Activated T-cell treated with anti-CD3 and anti-CD28 coated beads for 24 hours (primary cell): ENCODE measurements around the gene TRIM7.
A peak's percentile ranks its signal among the peaks of the same experiment; 100 is the strongest.

Experiments
- DNase-seq: peaks from one replicate; pipeline ENCODE4 v3.0.0-alpha.2; 2020; ENCODE audit warnings: low read depth

TRIM7 gene

DNA sequence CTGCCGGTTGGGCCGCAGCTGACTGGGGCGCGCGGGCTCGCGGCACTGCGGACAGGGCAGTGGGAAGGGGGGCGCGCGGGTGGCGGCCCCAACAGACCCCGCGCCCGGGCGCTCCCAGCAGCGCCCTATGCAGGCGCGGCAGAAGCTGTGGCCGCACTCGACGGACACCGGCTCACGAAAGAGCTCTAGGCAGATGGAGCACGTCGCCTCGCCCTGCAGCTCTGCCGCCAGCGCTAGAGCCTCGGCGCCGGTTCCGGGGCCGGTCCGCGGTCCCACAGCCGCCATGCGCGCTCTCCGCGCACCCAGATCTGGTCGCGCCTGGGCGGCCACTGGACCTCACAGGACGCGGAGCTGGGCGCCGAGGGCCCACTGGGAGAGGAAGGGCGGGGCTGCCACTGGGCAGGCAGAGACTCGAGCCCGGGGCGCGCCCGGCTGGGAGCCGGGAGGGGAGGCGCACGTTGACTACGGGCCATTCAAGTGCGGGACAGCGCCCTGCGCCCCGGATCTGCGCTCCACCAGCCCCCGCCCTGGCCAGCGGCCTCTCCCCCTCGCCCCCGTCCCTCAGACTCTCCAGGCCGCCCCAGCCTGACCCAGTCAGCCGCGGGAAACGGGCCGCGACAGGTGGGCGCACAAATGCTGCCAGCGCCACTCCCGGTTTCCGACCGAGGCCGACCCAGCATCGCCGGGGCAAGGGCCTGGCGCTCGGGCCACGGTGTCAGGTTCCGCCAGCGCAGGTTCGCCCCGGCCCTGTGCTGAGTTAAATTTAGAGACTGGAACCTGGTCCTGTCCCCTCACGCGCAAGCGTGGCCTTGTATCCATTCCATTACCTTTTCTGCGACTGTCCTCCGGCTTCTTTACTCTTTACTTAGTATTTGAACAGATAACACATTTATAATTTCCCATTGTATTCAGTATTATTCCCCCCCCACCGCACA is at the start of gene TRIM7:
Gene TRIM7 (minus strand): TSS at position 371 of the 935 bp plus-strand sequence. CDS start 86 bp downstream, at position 285.
- DNase-seq, result no peak

DNA sequence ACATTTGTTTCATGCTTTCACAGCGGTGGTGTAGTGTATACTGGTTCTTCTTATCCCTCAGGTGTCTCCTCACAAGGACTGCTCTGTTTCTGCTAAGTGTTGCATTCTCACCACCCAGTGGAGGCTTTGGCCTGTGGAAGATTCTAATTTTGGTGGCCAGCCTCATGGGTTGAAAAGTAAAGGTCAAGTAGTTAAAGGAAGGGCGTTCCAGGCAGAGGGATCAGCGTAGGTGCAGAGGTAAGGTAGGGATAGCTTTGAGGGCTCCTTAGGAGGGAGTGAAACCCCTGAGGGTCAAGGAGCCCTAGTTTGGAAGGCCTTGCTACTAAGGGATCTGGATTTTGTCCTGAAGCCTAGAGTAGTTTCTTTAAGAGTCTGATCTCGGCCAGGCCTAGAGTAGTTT is 43.3 kb upstream of the TRIM7 start:
- no peak for DNase-seq

DNA sequence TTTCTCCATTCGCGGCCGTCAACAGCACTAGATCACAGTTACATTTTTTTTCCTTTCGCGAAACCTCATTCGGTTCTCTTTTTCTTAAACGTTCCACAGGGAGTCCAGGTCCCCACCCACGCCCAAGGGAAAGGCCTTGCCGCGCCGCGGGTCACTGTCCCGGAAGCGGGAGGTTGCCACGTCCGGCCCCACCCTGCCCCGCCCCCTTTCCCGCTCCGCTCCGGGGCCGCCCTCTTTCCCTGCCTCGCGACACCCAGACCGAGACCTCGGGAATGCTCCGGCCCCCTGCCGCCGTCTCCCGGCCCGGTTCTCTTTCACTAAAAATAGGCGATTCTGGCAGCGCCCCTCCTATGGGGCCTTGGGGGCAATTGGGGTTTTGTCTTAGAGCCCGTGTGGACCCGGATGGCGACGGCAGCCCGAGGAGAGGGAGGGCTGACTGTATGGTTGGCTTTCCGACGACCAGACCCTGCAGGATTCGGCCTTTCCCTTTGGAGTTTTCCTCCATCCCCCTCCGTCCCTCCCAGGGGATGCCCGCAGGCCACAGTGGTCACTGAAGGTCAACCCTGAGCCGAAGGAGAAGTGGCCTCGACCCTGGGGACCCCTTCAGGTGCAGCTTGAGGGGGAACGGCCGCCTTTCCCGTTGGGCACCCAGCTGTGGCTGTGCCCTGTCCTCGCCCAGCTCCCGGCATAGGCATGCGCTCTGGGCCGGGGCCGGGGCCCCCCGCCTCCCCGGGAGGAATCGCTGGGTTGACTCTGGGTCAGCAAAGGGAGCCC is 41.5 kb upstream of the TRIM7 start:
- DNase-seq, result peak; percentile 76

DNA sequence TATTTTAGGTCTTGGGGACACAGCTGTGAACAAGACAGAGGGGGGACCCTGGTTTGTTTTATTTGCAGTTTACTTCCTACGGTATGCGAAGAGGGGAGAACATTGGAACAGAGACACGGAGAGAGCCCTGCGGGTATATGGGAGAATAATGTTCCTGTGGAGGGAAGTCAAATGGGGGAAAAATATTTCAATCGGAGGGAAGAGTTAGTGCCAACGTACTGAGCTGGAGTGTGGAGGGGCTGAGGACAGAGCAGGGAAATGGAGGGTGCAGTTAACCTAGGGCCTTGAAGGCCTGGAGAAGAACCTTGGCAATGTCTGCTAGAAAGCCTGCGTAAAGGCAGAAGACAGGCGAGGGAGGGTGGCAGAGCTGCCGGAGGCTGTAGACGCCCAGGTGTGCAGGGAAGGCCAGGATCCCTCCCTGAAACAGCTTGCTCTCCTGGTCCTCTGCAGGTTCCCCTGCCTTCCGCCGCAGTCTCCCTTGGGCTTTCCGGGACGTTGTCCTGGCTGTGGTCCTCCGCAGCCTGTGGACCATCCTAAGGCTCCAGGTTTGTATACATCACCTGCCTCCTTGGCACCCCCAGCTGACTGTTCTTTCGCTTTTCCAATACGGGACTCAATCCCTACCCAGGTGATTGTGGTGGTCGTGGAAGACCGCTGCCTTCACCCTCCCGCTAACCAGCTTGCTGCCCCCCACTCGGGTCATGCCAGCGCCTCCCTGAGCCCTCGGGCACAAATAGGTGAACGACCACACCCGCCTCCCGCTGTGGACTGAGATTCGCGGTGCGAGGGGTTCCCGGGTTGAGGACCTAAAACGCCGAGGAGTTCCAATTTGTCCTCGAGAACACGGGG is 40.7 kb upstream of the TRIM7 start:
- no peak for DNase-seq

GRCh38 chr5:181243564-181244343 is 38.8 kb upstream of the TRIM7 start, which contains the start of gene RACK1:
Gene RACK1, minus strand, starts transcription at chr5:181243906. Its CDS starts 106 bp downstream, at chr5:181243800.
- DNase-seq, result peak; percentile 85

GRCh38 chr5:181243018-181243563 is 38.1 kb upstream of the TRIM7 start:
- DNase-seq, result no peak

DNA sequence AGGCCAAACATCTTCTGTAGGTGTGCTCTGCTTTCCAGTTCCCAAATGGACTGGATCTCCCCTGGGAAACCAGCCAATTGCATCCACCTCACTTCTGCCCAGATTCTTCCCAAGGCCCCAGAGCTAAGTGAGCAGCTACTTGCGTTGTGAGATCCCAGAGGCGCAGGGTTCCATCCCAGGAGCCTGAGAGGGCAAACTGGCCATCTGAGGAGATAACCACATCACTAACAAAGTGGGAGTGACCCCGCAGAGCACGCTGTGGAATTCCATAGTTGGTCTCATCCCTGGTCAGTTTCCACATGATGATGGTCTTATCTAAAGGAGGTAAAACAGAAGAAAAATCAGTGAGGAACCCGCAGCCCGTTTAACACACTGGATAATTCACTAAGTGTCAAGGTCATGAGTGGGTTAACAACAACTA is 37.0 kb upstream of the TRIM7 start:
- DNase-seq, result no peak

DNA sequence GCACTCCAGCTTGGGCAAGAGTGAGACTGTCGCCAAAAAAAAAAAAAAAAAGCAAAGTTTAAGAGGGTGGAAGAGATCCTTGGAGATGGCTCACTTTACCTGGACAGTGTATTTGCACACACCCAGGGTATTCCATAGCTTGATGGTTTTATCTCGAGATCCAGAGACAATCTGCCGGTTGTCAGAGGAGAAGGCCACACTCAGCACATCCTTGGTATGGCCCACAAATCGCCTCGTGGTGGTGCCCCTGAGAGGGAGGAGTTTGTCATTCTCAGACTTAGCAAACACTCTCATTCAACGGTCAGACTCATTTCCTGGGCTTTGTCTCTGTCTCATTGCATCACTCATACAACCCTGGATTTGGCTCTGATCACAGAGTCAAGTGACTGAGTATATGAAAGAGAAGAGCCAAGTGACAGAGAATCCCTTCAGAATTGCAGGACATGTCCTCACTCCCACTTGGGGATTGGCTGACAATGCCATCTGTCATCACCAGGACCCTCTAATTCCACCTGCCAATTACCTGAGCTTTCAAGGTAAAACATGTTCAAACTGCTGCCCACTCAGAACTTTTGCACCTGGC is 36.5 kb upstream of the TRIM7 start:
- DNase-seq, result no peak

DNA sequence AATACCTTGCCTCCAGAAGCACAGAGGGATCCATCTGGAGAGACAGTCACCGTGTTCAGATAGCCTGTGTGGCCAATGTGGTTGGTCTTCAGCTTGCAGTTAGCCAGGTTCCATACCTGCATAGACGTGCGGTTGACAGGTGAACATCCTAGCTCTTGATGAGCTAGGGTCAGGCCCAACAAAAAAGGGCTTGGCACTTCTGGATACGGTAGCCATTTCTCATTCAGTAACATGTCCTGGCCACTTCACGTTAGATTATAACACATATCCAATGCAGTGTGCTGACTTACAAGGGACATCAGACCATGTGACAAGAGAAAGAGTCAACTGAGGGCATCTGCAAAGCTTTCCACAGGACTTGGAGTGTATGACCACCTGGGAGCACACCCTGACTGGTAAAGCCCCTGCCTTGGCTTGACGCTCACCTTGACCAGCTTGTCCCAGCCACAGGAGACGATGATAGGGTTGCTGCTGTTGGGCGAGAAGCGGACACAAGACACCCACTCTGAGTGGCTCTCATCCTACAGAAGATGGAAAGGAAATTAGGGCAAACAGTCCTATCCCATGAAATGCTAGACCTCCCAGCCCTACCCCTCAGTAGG is 34.2 kb upstream of the TRIM7 start:
- no peak for DNase-seq

GRCh38 chr5:181237729-181238385 is 32.9 kb upstream of the TRIM7 start:
- DNase-seq, result no peak

DNA sequence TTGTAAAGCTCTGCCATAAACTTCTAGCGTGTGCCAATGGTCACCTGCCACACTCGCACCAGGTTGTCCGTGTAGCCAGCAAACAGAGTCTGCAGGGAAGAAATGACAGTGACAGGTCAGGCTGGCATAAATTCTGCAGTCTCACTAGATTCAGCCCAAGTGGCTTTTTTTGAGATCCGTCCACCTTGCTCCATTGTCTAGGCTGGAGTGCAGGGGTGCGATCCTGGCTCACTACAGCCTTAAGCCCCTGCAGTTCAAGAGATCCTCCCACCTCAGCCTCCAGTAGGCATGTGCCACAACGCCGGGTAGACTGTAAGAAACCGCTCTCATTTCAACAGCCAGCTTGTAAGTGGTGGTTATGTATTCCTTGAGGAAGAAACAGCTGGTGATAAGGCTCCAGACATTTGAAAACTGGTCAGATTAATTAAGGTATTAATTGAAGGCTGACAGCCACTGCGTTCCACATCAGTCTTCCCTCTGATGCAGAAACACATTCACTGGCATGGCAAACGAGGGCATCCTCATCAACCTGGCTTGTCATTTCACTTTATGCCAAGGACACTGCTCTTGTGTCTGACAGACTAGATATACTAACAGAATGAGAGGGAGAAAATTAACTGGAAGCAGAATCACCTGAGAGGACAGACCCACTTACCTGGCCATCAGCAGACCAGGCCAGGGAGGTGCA is 32.1 kb upstream of the TRIM7 start:
- no peak for DNase-seq

DNA sequence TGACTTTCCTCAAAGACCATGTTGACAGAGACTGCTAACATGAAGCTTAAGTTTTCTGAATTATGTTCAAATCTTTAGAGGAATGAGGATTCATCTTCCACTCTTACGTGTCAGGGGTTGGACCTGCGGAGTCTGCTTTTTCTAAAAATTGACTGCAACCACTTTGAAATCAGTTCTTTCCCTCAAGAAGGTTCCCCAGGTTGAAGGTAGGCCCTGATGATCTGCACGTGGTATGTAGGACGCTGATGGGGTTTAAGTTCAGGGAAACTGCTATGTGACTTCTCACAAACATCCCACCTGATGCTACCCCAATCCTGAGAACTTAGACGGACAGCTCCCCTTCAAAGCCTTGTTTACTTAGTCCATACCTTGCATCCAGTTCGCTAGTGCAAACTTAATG is 31.5 kb upstream of the TRIM7 start:
- DNase-seq, result no peak

DNA sequence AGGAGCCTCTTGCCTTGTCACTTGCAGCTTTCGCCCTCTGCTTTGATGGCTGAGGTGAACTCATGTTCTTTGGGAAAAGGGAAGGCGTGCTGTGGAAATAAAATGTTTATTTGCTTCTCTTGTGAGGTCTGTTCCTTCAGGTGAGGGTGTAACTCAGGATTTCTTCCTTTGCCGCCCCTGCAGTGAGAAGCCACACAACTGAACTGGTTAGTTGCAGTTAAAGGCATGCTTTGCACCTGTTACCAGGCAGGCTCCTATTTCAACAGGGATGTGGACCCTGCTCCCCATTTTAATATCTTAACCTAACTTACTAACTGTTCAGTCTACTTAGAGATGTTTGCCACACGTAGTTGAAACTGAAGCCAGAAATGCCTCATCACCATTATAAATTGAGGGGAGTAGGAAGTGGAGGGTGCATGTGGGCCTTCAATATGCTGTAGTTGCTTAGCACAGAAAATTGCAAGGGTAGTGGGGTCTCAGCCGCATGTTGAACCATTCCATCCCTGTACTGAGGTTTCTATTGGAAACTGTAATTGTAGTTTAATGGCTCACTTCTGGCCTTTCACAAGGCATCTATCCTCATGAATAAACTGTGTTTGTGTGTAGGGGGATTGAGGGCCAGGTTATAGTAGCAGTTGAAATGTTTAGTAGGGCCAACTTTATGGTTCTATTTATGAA is 30.8 kb upstream of the TRIM7 start:
- DNase-seq, result no peak

DNA sequence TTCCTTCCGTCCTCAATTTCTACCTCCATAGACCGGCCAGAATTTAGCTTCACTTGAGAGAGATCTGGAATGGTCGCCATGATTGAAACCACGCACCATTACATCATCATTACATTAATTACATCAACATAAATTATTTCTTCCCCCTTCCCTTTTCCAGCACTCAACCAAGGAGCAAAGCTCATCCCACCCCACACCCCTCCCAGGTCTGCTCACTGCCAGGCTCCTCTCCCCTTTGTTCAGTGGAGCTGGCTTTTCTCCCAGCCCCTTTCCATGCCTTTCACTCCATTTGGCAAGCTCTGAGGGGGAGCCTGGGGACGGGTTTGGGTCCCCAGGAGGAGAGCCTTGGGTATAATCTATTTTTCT is 30.3 kb upstream of the TRIM7 start:
- DNase-seq, result no peak

DNA sequence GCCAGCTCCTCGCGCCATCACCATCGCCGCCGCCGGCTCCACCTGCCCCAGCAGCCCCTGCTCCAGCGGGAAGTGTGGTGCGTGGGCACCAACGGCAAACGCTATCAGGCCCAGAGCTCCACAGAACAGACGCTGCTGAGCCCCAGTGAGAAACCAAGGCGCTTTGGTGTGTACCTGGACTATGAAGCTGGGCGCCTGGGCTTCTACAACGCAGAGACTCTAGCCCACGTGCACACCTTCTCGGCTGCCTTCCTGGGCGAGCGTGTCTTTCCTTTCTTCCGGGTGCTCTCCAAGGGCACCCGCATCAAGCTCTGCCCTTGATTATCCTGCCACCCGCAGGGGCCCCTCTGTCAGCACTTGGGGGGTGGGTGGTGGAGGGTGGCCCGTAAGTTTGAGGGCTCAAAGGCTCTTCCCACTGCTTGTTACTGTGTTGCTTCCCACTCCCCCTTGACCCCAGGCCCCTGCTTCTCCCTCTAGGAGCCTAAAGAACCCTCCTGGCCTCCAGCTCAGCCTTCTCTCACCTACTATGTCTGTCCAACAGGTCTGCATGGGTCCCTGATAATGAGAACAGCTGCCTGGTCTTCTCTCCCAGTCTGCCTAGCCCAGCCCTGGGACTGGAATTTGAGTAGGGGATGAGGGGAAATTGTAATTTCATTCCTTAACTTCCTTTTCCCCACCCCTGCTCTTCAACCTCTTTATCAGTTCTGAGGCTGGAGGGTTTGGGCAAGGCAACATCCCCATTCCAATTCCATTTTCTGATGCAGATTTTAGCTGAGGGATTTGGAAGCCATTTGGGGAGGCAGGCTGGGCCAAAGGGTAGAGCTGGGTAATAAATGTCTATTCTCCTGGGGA is 29.7 kb upstream of the TRIM7 start:
- DNase-seq, result no peak

DNA sequence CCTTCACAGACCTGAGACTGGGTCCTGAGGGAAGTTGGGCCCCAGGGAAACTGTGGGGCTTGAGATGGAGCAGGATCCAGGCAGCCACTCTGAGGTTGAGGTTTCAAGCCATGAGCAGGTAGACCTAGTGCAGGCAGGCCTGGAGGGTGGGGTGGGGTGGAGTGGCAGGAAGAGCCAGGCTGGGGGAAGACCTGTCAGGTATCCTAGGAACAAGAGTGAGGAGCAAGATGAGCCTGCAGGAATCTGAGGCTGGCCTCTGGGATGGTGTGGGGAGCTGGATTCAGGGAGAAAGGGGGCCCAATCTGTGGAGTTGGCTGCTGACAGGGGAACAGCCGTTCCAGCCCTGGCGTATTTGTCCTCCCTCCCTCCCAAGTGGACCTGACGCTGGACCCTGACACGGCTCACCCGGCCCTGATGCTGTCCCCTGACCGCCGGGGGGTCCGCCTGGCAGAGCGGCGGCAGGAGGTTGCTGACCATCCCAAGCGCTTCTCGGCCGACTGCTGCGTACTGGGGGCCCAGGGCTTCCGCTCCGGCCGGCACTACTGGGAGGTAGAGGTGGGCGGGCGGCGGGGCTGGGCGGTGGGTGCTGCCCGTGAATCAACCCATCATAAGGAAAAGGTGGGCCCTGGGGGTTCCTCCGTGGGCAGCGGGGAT is 28.9 kb upstream of the TRIM7 start:
- DNase-seq, result no peak
